Gastrocnemius medialis (tissue), 4 donors: ENCODE measurements around the gene ZBTB17.

Experiments used
- CTCF ChIP-seq, 5 experiments: fragments of 450-650 bp in 3 of 5; fragments of 200-600 bp in 2 of 5; sonication (generic) in 2 of 5; IDR thresholded peaks in 4 of 5; conservative IDR thresholded peaks in 1 of 5; 1 replicate in 4 of 5; 2 replicates in 1 of 5; pipeline ENCODE4 v1.5.1; 2016 to 2019; ENCODE audit warnings: antibody characterized with exemption in 5 of 5, mild to moderate bottlenecking in 3 of 5, moderate library complexity in 3 of 5
- POLR2A ChIP-seq, 2 donors: fragments of 450-650 bp; IDR thresholded peaks; one replicate each; pipeline ENCODE4 v1.6.1; 2017; ENCODE audit warnings: antibody characterized with exemption in 2 of 2, mild to moderate bottlenecking in 2 of 2, moderate library complexity in 2 of 2

- TF ChIP-seq POLR2A (IDR thresholded peaks at IDR 0.05), result no peak
- no peak for TF ChIP-seq CTCF (IDR thresholded peaks at IDR 0.05 in 4 of 5, conservative IDR thresholded peaks at IDR 0.05 in 1 of 5)
Measured at GRCh38 chr1:15994081-15994480, 18.2 kb upstream of the ZBTB17 start.
